H1 (cell line): ENCODE data around the gene NEURL4. TPM values are rescaled to one million over a fixed set of nuclear protein-coding genes. Genes with fewer than 3 reads are reported as not detected.
A peak's percentile ranks its signal among the peaks of the same experiment; 100 is the strongest.

ENCODE experiments used
- polyA plus RNA-seq, 7 experiments: library from polyadenylated mRNA; depleted of rRNA in 3 of 7; stranded (reverse) in 5 of 7; unstranded in 2 of 7; fragments of >200 nt in 5 of 7; fragments of 200-250 nt in 2 of 7; gene quantifications; 1 replicate in 5 of 7; 2 replicates in 1 of 7; 4 replicates in 1 of 7; pipeline versions ENCODE4 v1.2.1 to v1.2.3, GENCODE V29; 2011 to 2013; ENCODE audit warnings: missing spikeins in 2 of 7, mixed read lengths in 2 of 7
- total RNA-seq: library from RNA; stranded (reverse); fragmentation: NEBNext Ultra II Directional; extraction: Animal tissue kit (Norgen Biotek cat#: 25700); gene quantifications from 2 replicates; pipeline ENCODE4 v1.2.1, GENCODE V29; 2021
- TF ChIP-seq, protein P1 (sequence below), 3 experiments: IDR thresholded peaks; 1 replicate in 2 of 3; 2 replicates in 1 of 3; pipeline versions ENCODE4 v1.5.1 to v1.6.1; 2011; ENCODE audit warnings: low read length in 3 of 3, mild to moderate bottlenecking in 3 of 3, inconsistent platforms in 2 of 3, low read depth in 1 of 3, moderate library complexity in 1 of 3; ENCODE audit not compliant: insufficient read depth in 1 of 3; ENCODE audit errors: control extremely low read depth in 1 of 3

Gene NEURL4
- total and polyA plus RNA-seq, 2 of the 8 experiments (the other 6 are each of a cell fraction or from before 2014, with no cell fraction given) = 29.6 to 46.8 TPM

DNA sequence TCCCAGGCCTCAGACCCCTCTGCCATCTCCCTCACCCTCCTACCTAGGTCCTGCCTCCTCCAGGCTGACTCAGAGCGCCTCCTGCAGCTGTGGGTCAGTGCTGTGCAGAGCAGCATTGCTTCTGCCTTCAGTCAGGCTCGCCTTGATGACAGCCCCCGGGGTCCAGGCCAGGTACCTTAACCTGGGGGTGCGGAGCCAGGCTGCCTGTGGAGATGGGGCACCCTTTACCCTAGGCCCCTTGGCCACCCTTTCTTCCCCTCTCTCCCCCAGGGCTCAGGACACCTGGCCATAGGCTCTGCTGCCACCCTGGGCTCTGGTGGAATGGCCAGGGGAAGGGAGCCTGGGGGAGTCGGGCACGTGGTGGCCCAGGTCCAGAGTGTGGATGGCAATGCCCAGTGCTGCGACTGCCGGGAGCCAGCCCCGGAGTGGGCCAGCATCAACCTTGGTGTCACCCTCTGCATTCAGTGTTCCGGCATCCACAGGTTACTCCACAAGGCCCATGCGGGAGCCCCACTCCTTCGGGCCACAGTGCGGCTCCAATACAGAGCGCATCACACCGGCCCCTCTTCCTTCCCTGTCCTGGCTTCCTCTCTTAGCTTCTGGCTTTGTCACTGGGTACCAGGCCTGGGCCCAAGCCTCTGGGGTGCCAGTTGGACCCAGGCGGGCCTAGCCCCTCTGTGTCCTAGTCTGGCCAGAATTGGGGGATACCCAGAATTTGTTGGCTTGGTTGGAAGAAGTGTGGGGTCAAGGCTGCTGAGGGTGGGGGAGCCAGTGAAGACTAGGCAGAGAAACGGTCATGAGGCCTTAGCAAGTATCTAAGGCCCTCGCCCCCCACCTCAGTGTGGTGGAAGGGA lies 17.9 kb upstream of the NEURL4 start (continued):
- TF ChIP-seq, protein P1, sequence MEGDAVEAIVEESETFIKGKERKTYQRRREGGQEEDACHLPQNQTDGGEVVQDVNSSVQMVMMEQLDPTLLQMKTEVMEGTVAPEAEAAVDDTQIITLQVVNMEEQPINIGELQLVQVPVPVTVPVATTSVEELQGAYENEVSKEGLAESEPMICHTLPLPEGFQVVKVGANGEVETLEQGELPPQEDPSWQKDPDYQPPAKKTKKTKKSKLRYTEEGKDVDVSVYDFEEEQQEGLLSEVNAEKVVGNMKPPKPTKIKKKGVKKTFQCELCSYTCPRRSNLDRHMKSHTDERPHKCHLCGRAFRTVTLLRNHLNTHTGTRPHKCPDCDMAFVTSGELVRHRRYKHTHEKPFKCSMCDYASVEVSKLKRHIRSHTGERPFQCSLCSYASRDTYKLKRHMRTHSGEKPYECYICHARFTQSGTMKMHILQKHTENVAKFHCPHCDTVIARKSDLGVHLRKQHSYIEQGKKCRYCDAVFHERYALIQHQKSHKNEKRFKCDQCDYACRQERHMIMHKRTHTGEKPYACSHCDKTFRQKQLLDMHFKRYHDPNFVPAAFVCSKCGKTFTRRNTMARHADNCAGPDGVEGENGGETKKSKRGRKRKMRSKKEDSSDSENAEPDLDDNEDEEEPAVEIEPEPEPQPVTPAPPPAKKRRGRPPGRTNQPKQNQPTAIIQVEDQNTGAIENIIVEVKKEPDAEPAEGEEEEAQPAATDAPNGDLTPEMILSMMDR (IDR thresholded peaks at IDR 0.05; ENCODE audit: control extremely low read depth in 1 of 3, insufficient read depth in 1 of 3, low read depth in 1 of 3, low read length in 3 of 3) = peak; percentile 22 to 38 (median 28)
- TF ChIP-seq, all 59 proteins: peak for 2
